ENCODE measurements around the gene XRCC5. TPM values are rescaled to one million over a fixed set of nuclear protein-coding genes. Genes with fewer than 3 reads are reported as not detected.
A peak's percentile ranks its signal among the peaks of the same experiment; 100 is the strongest.
"Not testable (repeated sequence)": the region's sequence is repeated elsewhere in the genome, so short reads cannot be mapped to it uniquely, and the experiment has no call there.

XRCC5 gene
- polyA plus RNA-seq, 12 donors = 138 to 218 (median 182) TPM; not detected in 1

GRCh38 chr2:216192181-216192580 is 83.0 kb downstream of the XRCC5 start:
- DNase-seq = no peak

DNA sequence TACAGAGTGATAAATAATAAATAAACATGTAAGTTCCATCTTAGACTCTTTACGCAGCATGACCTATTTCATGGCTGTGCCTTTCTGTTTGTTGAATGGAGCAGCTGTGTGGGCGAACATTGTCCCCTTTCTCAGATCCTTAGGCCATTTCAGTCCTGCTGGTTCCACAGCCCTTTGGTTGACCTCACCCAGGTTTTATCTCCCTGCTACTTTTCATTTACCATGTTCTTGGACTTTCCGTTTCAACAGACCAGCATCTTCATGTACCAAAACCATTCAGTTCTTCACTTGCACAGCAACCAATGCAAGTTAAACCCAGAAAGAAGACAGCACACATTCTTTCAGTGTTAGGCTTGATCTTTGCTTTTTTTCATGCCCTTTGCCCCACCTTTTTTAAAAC is 83.8 kb downstream of the XRCC5 start:
- DNase-seq = no peak

DNA sequence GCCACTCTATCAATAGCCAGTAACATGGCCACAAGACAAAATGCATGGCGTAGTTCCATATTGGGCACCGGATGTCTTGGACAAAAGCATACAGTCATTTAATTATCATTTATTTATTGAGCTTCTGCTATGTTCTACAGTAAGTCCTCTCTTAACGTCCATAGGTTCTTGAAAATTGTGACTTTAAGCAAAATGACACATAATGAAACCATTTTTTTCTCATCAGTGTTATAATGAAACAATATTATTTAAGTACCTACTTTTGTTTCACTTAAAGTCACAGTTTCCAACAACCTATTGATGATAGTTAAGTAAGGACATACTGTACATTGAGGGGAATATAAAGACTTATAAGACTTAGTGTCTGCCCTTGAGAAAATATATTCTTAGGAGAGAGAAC is 84.9 kb downstream of the XRCC5 start:
- no peak for DNase-seq

DNA sequence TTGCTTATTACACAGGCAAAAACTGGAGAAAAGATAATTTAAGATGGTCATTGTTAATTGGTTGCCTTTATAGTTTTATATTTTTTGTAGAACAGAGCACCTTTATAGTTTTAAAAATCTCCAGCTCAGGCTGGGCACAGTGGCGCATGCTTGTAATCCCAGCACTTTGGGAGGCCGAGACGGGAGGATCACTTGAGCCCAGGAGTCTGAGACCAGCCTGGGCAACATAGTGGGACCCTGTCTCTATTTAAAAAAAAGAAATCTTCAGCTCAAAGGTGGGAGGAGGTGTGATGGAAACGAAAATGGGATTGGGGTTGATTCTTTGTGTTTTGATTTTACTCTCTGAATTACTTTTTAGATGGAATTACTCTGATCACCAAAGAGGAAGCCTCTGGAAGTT is 85.4 kb downstream of the XRCC5 start:
- no peak for DNase-seq

- DNase-seq = no peak
These were observed 86.4 kb downstream of the XRCC5 start for GRCh38 chr2:216195565-216196029.

GRCh38 chr2:216201692-216202306 is 92.7 kb downstream of the XRCC5 start:
- DNase-seq = no peak

GRCh38 chr2:216202626-216203250 is 93.6 kb downstream of the XRCC5 start:
- DNase-seq = no peak

GRCh38 chr2:216205486-216205885 is 96.3 kb downstream of the XRCC5 start:
- no peak for DNase-seq

DNA sequence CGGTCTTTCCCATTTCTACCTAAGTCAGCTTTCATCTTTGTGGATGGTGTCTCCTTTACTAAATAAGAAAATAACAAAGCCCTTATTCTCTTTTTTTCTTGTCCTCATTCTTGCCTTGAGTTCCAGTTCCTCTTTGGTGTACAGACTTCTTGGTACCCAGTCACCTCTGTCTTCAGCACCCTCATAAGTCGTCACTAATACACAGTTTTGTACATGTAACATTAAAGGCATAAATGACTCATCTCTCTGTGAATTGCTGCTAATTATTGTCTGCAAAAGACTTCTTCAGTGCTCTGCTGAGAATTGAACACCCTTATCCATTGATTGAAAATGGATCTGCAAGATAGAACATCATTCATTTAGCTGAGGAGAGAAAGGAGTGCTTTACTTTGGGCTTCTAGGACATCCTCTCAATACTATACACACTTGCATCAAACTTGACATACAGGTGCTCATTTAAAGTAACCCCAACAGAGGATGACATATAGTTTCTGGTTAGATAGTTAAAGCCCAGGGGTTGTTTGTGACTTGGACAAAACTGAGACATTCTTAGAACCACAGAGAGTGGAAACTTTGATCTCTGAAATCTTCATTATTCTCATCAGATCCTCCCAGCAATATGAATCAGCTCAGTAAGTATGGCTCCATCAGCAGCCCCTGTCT is 97.0 kb downstream of the XRCC5 start:
- no peak for DNase-seq

DNA sequence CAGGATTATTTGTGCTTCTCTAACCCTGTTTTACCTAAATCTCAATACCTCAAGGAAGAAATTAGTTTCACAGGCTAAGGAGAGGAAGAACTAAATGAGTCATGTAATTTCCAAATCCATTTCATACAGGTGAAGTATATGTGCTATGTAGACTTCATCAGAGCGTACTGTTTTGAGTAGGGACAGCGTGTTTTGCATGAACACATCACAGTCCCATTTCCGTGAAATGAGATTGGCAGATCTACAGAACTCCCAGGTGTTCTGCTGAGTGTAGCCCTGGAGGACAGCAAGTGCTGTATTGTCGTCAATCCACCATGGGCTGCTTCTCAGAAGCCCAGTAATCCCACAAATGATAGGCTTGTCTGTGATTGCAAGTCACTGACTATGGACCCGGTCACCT is 97.7 kb downstream of the XRCC5 start:
- no peak for DNase-seq

- not testable (repeated sequence) for DNase-seq
These were observed 99.5 kb downstream of the XRCC5 start for GRCh38 chr2:216208661-216209060.

GRCh38 chr2:216210701-216211540 is 101.8 kb downstream of the XRCC5 start:
- peak; percentile 7 for DNase-seq

DNA sequence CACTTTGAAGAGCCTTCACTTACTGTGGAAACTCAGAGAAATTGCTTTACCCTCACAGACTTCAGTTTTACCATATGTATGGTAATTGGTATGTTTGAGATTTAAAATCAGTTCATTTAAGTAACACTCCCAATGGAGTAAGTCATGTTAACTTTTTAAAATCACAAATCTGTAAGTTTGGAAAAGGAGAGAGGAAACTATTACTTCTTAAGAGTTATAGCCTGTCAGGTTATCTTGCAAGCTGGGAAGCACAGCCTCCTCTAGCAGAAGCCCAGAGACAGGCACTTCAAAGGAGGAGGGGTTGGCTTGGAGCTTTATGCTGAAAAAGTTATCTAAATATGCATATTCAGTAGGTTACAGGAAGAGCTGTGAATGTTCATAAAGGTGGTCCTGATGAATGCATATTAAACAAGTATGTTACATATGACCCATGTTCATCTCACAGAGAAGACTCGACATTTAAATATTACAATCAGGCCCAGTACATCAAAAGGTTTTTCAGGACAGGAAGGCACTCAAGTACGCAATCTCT is 102.5 kb downstream of the XRCC5 start:
- DNase-seq = no peak

GRCh38 chr2:216214768-216215167 is 105.6 kb downstream of the XRCC5 start:
- no peak for DNase-seq

DNA sequence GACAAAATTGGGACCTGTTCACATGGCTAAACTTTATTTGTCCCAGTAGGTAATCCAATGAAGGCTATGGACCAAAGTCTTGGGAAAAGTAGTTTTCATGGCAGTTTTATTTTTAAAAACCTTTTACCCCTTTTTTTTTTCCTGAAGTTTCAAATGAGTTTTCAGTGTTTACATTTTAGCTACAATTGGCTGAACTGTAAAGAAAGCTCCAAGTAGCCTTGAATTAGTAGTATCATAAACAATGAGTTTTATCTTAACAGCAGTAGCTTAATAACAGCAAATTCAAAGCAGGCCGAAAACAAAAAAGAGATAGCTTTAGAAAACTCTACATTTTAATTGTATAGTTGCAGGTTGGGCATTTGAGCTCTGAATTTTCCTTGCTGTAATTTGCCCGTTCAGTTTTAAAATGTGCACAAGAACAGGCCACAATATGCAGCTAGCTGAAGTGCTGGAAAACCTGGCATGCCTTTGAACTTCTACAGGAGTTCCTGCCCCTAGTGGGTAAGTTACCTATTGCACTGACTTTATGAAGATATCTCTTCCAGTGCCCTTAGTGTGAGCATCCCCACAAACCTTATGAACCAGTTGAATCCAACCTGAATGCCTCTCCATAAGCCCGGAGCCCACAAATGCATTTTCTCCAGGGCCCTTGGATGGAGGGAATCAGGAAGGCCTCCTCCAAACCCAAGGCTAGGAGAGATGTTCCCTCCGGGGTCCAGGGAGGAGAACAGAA is 106.7 kb downstream of the XRCC5 start:
- DNase-seq = no peak

DNA sequence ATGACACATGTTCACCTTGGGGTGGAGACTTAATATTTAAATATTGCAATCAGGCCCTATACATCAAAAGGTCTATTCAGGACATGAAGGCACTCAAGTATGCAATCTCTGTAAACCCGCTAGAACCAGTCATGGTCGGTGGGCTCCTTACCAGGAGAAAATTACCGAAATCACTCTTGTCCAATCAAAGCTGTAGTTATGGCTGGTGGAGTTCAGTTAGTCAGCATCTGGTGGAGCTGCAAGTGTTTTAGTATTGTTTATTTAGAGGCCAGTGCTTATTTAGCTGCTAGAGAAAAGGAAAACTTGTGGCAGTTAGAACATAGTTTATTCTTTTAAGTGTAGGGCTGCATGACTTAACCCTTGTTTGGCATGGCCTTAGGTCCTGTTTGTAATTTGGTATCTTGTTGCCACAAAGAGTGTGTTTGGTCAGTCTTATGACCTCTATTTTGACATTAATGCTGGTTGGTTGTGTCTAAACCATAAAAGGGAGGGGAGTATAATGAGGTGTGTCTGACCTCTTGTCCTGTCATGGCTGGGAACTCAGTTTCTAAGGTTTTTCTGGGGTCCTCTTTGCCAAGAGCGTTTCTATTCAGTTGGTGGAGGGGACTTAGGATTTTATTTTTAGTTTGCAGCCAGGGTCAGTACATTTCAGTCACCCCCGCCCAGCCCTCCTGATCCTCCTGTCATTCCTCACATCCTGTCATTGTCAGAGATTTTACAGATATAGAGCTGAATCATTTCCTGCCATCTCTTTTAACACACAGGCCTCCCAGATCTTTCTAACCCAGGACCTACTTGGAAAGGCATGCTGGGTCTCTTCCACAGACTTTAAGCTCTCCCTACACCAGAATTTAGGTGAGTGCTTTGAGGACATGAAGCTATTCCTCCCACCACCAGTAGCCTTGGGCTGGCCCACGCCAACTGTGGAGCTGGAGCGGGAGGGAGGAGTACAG is 108.1 kb downstream of the XRCC5 start:
- no peak for DNase-seq

DNA sequence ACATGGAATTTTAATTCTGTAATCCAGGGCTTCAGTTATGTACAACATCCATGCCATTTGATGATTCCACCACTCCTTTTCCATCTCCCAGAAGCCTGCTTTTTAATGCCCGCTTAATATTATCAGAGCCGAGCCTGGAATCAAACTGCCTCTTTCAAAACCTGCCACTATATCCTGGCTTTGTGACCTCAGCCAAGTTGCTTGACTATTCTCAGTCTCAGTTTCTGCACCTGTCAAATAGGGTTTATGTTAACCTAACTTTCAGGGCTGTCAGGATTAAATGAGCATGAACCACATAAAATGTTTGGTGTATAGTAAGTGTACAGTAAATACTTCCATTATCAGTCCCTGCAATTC is 108.7 kb downstream of the XRCC5 start:
- no peak for DNase-seq

- DNase-seq = no peak
These were observed 110.7 kb downstream of the XRCC5 start for GRCh38 chr2:216219861-216220260.

DNA sequence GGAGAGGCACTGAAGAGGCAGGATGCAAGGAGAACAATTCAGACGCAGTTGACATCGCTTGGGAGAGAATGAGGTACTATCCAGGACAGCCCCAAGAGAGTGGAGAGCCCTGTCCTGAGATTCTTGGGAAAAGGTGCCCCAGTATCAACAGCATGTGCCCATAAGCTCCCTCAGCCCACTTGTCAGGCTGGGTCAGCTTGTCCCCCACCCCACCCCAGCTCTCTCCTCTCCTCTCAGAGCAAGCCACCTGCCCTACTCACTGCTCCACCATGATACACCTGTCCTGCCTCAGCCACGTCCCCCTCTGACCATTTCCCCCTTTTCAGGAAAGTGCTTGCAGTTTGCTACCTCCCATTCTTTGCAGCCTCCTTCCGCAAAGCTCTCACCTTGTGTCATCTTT is 111.8 kb downstream of the XRCC5 start:
- no peak for DNase-seq

DNA sequence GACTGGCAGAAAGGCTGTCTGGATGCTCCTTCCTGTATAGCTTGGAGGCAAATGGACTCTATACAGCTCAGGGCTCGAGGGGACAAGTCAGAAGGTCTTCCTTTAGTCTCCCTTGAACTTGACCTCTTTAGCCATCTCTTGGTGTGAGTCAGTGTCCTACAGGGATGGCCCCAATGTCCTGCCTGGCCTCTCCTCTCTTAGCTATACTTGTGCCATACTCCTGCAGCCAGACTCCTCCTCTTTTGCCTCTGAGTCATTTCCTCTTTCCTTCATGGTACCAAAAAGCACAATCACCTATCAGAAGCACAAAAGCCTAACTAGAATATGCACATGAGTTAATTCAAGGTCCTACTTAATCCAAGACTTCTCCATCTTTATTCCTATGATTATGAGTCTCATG is 112.7 kb downstream of the XRCC5 start:
- no peak for DNase-seq

Measured in muscle of arm (tissue), 12 donors.